Aorta (tissue), 5 donors: ENCODE results near the gene SARNP. TPM values are rescaled to one million over a fixed set of nuclear protein-coding genes. Genes with fewer than 3 reads are reported as not detected.
A peak's percentile ranks its signal among the peaks of the same experiment; 100 is the strongest.

Experiments used
- ATAC-seq: fragments of 200-7000 bp; cut with Tn5 transposase; one replicate; pipeline ENCODE4 v1.9.1; 2022; ENCODE audit warnings: moderate library complexity; ENCODE audit not compliant: low FRiP score
- DNase-seq, 2 donors: peaks; one replicate each; pipeline ENCODE4 v3.0.0-alpha.2; 2020
- H3K27ac ChIP-seq, 2 donors: one replicate each; pipeline ENCODE4 v1.5.1; 2013; ENCODE audit warnings: low read length in 2 of 2, mild to moderate bottlenecking in 2 of 2, moderate library complexity in 2 of 2, control low read depth in 1 of 2, inconsistent platforms in 1 of 2, low read depth in 1 of 2
- H3K27me3 ChIP-seq, 2 donors: one replicate each; pipeline ENCODE4 v1.6.1; 2013; ENCODE audit warnings: control low read depth in 1 of 2, low read length in 1 of 2, mild to moderate bottlenecking in 1 of 2, moderate library complexity in 1 of 2; ENCODE audit not compliant: insufficient read depth in 2 of 2, control insufficient read depth in 1 of 2
- H3K36me3 ChIP-seq, 2 donors: one replicate each; pipeline ENCODE4 v1.6.1; 2013; ENCODE audit warnings: control low read depth in 1 of 2, low read length in 1 of 2, mild to moderate bottlenecking in 1 of 2; ENCODE audit not compliant: insufficient read depth in 2 of 2, control insufficient read depth in 1 of 2
- H3K4me1 ChIP-seq, 2 donors: one replicate each; pipeline ENCODE4 v1.6.1; 2013; ENCODE audit warnings: low read length in 2 of 2, control low read depth in 1 of 2, mild to moderate bottlenecking in 1 of 2, moderate library complexity in 1 of 2; ENCODE audit not compliant: insufficient read depth in 2 of 2, control insufficient read depth in 1 of 2
- H3K4me3 ChIP-seq, 2 donors: one replicate each; pipeline ENCODE4 v1.5.1; 2013; ENCODE audit warnings: low read length in 2 of 2, control low read depth in 1 of 2, mild to moderate bottlenecking in 1 of 2
- H3K9me3 ChIP-seq: one replicate; pipeline ENCODE4 v1.6.1; 2013; ENCODE audit warnings: mild to moderate bottlenecking, low read length; ENCODE audit not compliant: control insufficient read depth
- WGBS, 2 donors: extraction: QIAGEN DNeasy Blood & Tissue Kit; methylation state at CpG; one replicate each; pipeline ENCODE4 v1.1.7; 2013; 5-methylcytosine and 5-hydroxymethylcytosine counted together
- intact Hi-C, 2 donors: fragments of 100-400 bp; cut with DNase I; formaldehyde crosslinking; loops; one replicate each; pipeline versions ENCODE4 v1.14.2 to v1.15.0; 2022
- polyA plus RNA-seq, 2 donors: library from polyadenylated mRNA; stranded (reverse); fragments of 200-250 nt; gene quantifications; one replicate each; pipeline ENCODE4 v1.2.3, GENCODE V29; 2013
- total RNA-seq, 2 donors: library from RNA; stranded (reverse); fragmentation: NEBNext Ultra II Directional; extraction: Animal tissue kit (Norgen Biotek cat#: 25700); gene quantifications; one replicate each; pipeline ENCODE4 v1.2.1, GENCODE V29; 2021
- donor health status: healthy with polysubstance abuse.
- donor health status: Bipolar disorder and iron deficiency.
- donor health status: DM: no; HTN: no; CAD: no.
- donor health status: DM: no; HTN: no; CAD: no.
- donor health status: DM: yes; HTN: yes; CAD: no.

Gene SARNP
- total and polyA plus RNA-seq, 4 donors, result 48.3 to 123 (median 70.4) TPM

GRCh38 chr12:55729819-55730818 is 87.4 kb downstream of the SARNP start:
- peak overlapping the region; percentile 46 to 99 for H3K27ac ChIP-seq
- H3K36me3 ChIP-seq, result no peaks in the 10 kb centered on the region
- peak in 1 of 2 donors; percentile 70 for DNase-seq
- WGBS, 2 donors, result 2% methylated on average over 19 of the region's 19 CpGs
- H3K9me3 ChIP-seq, result no peaks in the 10 kb centered on the region
- intact Hi-C loops, result loop anchor here in 1 of 2 donors (10.0 kb wide), 1 partner anchor 235 kb away; the partner anchor contains the start of genes CDK2 and PMEL
- peak; percentile 13 for ATAC-seq
- H3K4me1 ChIP-seq, result no peaks in the 10 kb centered on the region
- H3K27me3 ChIP-seq, result no peaks in the 10 kb centered on the region
- H3K4me3 ChIP-seq, result peak overlapping the region; percentile 1 to 92

- H3K4me3 ChIP-seq, result peak within 1 kb of the TSS; percentile 92 to 94
- DNase-seq (peak; percentile 97), ATAC-seq (peak; percentile 92)
- H3K27me3 ChIP-seq, result no peaks in the 10 kb centered on the region
- no peaks in the 10 kb centered on the region for H3K9me3 ChIP-seq
- 1% methylated on average over 56 to 61 of the region's 61 CpGs for WGBS, 2 donors
- H3K36me3 ChIP-seq, result no peaks in the 10 kb centered on the region
- peak within 1 kb of the TSS; percentile 84 to 99 for H3K27ac ChIP-seq
- intact Hi-C loops, result no loop called here
- H3K4me1 ChIP-seq, result no peaks in the 10 kb centered on the region
Measured at GRCh38 chr12:55728939-55729818, 88.3 kb downstream of the SARNP start, which contains the start of gene CD63. Gene CD63 (minus strand): TSS chr12:55729009. CDS start chr12:55728341, 668 bp downstream.

GRCh38 chr12:55728186-55728938 is 89.2 kb downstream of the SARNP start:
- 0 to 1% methylated on average over 47 to 61 of the region's 61 CpGs for WGBS, 2 donors
- intact Hi-C loops, result no loop called here
- Histone ChIP-seq H3K4me3 (peak overlapping the region; percentile 92 to 94), H3K36me3 (no peaks in the 10 kb centered on the region), H3K27me3 (no peaks in the 10 kb centered on the region), H3K27ac (peak overlapping the region; percentile 84 to 94), H3K4me1 (no peaks in the 10 kb centered on the region), H3K9me3 (no peaks in the 10 kb centered on the region)
- DNase-seq, result peak; percentile 92 to 93
- peak; percentile 83 for ATAC-seq

- Histone ChIP-seq H3K9me3 (no peaks in the 10 kb centered on the region), H3K27me3 (no peaks in the 10 kb centered on the region), H3K27ac (peak overlapping the region in 1 of 2 donors; percentile 61), H3K4me3 (peak overlapping the region; percentile 92 to 94), H3K4me1 (no peaks in the 10 kb centered on the region), H3K36me3 (no peaks in the 10 kb centered on the region)
- DNase-seq (peak; percentile 83 to 87), ATAC-seq (no peak)
- intact Hi-C loops, result no loop called here
- 3 to 4% methylated on average over 9 of the region's 9 CpGs for WGBS, 2 donors
Measured at GRCh38 chr12:55727643-55728185, 89.8 kb downstream of the SARNP start.

GRCh38 chr12:55726971-55727370 is 90.6 kb downstream of the SARNP start:
- Histone ChIP-seq H3K27ac (peak overlapping the region in 1 of 2 donors; percentile 9), H3K36me3 (no peaks in the 10 kb centered on the region), H3K9me3 (no peaks in the 10 kb centered on the region), H3K4me3 (peak overlapping the region in 1 of 2 donors; percentile 92), H3K27me3 (no peaks in the 10 kb centered on the region), H3K4me1 (no peaks in the 10 kb centered on the region)
- DNase-seq (no peak), ATAC-seq (no peak)
- intact Hi-C loops, result no loop called here
- 27 to 33% methylated on average over 10 of the region's 10 CpGs for WGBS, 2 donors

GRCh38 chr12:55725556-55725955 is 92.0 kb downstream of the SARNP start:
- no peaks in the 10 kb centered on the region for H3K27me3 ChIP-seq
- H3K9me3 ChIP-seq, result no peaks in the 10 kb centered on the region
- no peaks in the 10 kb centered on the region for H3K4me1 ChIP-seq
- H3K4me3 ChIP-seq, result no peak overlapping the region
- ATAC-seq (no peak), DNase-seq (peak; percentile 24 to 51)
- 18 to 24% methylated on average over 3 of the region's 3 CpGs for WGBS, 2 donors
- H3K27ac ChIP-seq, result no peak overlapping the region
- intact Hi-C loops, result no loop called here
- no peaks in the 10 kb centered on the region for H3K36me3 ChIP-seq

- ATAC-seq (no peak), DNase-seq (peak; percentile 47 to 64)
- no peaks in the 10 kb centered on the region for H3K27me3 ChIP-seq
- no peaks in the 10 kb centered on the region for H3K9me3 ChIP-seq
- intact Hi-C loops, result loop anchor here in 1 of 2 donors (5.0 kb wide), 1 partner anchor 68 kb away; no protein-coding TSS in a partner anchor
- no peak overlapping the region for H3K4me3 ChIP-seq
- H3K27ac ChIP-seq, result no peak overlapping the region
- no peaks in the 10 kb centered on the region for H3K4me1 ChIP-seq
- H3K36me3 ChIP-seq, result no peaks in the 10 kb centered on the region
- 36 to 42% methylated on average over 3 of the region's 3 CpGs for WGBS, 2 donors
Measured at GRCh38 chr12:55724940-55725309, 92.6 kb downstream of the SARNP start.
